HEK293 (cell line): ENCODE data around the gene BTRC.
A peak's percentile ranks its signal among the peaks of the same experiment; 100 is the strongest.

ENCODE experiments used
- AEBP2 ChIP-seq: fragments of 450-650 bp; formaldehyde crosslinking; IDR thresholded peaks from 2 replicates; pipeline ENCODE4 v1.5.1; 2016; ENCODE audit warnings: missing biosample characterization, missing genetic modification characterization, borderline replicate concordance
- KLF10 ChIP-seq: fragments of 450-650 bp; IDR thresholded peaks from 2 replicates; pipeline ENCODE4 v1.5.1; 2018; ENCODE audit warnings: missing biosample characterization, mild to moderate bottlenecking, missing genetic modification characterization
- KLF7 ChIP-seq: fragments of 450-650 bp; formaldehyde crosslinking; IDR thresholded peaks from 2 replicates; pipeline ENCODE4 v1.5.1; 2016; ENCODE audit warnings: missing biosample characterization, missing genetic modification characterization, borderline replicate concordance
- MYNN ChIP-seq: fragments of 450-650 bp; formaldehyde crosslinking; IDR thresholded peaks from 2 replicates; pipeline ENCODE4 v1.5.1; 2016; ENCODE audit warnings: missing biosample characterization, missing genetic modification characterization, borderline replicate concordance
- PRDM10 ChIP-seq: fragments of 450-650 bp; formaldehyde crosslinking; IDR thresholded peaks from 2 replicates; pipeline ENCODE4 v1.5.1; 2016; ENCODE audit warnings: missing biosample characterization, missing genetic modification characterization
- ZBTB6 ChIP-seq: fragments of 450-650 bp; formaldehyde crosslinking; IDR thresholded peaks from 2 replicates; pipeline ENCODE4 v1.5.1; 2017; ENCODE audit warnings: missing biosample characterization, missing genetic modification characterization
- ZNF174 ChIP-seq: fragments of 450-650 bp; formaldehyde crosslinking; IDR thresholded peaks from 2 replicates; pipeline ENCODE4 v1.5.0; 2017; ENCODE audit warnings: missing biosample characterization, mild to moderate bottlenecking, missing genetic modification characterization
- ZNF24 ChIP-seq: fragments of 450-650 bp; formaldehyde crosslinking; IDR thresholded peaks from 2 replicates; pipeline ENCODE4 v1.5.1; 2016; ENCODE audit warnings: missing biosample characterization, missing genetic modification characterization
- ZNF292 ChIP-seq: fragments of 450-650 bp; formaldehyde crosslinking; IDR thresholded peaks from 2 replicates; pipeline ENCODE4 v1.5.1; 2016; ENCODE audit warnings: low read depth, missing biosample characterization, missing genetic modification characterization, borderline replicate concordance
- ZNF362 ChIP-seq: fragments of 450-650 bp; formaldehyde crosslinking; IDR thresholded peaks from 2 replicates; pipeline ENCODE4 v1.5.1; 2016; ENCODE audit warnings: missing biosample characterization, missing genetic modification characterization
- ZNF366 ChIP-seq: fragments of 450-650 bp; formaldehyde crosslinking; conservative IDR thresholded peaks from 2 replicates; pipeline ENCODE4 v1.5.1; 2016; ENCODE audit warnings: missing biosample characterization, missing genetic modification characterization
- ZNF701 ChIP-seq: fragments of 450-650 bp; formaldehyde crosslinking; IDR thresholded peaks from 2 replicates; pipeline ENCODE4 v1.5.1; 2016; ENCODE audit warnings: missing biosample characterization, missing genetic modification characterization
- TF ChIP-seq, protein P1 (sequence below): fragments of 450-650 bp; formaldehyde crosslinking; IDR thresholded peaks from 2 replicates; pipeline ENCODE4 v1.5.1; 2017; ENCODE audit warnings: missing biosample characterization, missing genetic modification characterization
- TF ChIP-seq, protein P2 (sequence below): fragments of 450-650 bp; formaldehyde crosslinking; IDR thresholded peaks from 2 replicates; pipeline ENCODE4 v1.5.1; 2017; ENCODE audit warnings: missing biosample characterization, mild to moderate bottlenecking, missing genetic modification characterization, moderate library complexity
- TF ChIP-seq, protein P3 (sequence below): fragments of 450-650 bp; formaldehyde crosslinking; IDR thresholded peaks from 2 replicates; pipeline ENCODE4 v1.5.1; 2017; ENCODE audit warnings: missing biosample characterization, missing genetic modification characterization

The BTRC gene

GRCh38 chr10:101545898-101546297 is 191.9 kb downstream of the BTRC start (continued):
- TF ChIP-seq PRDM10 (peak; percentile 25; the same call in 1 of the 2 replicates), ZNF701 (tag by site-specific recombination) (no peak), MYNN (no peak), KLF10 (peak; percentile 32; the same call in 1 of the 2 replicates), ZNF366 (tag by site-specific recombination) (peak; percentile 44; the same call in 1 of the 2 replicates), ZNF174 (tag by site-specific recombination) (no peak), ZNF24 (tag by site-specific recombination) (no peak), AEBP2 (tag by site-specific recombination) (no peak), ZNF362 (tag by site-specific recombination) (no peak), ZBTB6 (tag by site-specific recombination) (no peak), KLF7 (tag by site-specific recombination) (no peak), ZNF292 (tag by site-specific recombination) (no peak)
- TF ChIP-seq, protein P1, sequence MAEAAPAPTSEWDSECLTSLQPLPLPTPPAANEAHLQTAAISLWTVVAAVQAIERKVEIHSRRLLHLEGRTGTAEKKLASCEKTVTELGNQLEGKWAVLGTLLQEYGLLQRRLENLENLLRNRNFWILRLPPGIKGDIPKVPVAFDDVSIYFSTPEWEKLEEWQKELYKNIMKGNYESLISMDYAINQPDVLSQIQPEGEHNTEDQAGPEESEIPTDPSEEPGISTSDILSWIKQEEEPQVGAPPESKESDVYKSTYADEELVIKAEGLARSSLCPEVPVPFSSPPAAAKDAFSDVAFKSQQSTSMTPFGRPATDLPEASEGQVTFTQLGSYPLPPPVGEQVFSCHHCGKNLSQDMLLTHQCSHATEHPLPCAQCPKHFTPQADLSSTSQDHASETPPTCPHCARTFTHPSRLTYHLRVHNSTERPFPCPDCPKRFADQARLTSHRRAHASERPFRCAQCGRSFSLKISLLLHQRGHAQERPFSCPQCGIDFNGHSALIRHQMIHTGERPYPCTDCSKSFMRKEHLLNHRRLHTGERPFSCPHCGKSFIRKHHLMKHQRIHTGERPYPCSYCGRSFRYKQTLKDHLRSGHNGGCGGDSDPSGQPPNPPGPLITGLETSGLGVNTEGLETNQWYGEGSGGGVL (tag by site-specific recombination): no peak
- TF ChIP-seq, protein P2, sequence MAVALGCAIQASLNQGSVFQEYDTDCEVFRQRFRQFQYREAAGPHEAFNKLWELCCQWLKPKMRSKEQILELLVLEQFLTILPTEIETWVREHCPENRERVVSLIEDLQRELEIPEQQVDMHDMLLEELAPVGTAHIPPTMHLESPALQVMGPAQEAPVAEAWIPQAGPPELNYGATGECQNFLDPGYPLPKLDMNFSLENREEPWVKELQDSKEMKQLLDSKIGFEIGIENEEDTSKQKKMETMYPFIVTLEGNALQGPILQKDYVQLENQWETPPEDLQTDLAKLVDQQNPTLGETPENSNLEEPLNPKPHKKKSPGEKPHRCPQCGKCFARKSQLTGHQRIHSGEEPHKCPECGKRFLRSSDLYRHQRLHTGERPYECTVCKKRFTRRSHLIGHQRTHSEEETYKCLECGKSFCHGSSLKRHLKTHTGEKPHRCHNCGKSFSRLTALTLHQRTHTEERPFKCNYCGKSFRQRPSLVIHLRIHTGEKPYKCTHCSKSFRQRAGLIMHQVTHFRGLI: no peak
- TF ChIP-seq, protein P3, sequence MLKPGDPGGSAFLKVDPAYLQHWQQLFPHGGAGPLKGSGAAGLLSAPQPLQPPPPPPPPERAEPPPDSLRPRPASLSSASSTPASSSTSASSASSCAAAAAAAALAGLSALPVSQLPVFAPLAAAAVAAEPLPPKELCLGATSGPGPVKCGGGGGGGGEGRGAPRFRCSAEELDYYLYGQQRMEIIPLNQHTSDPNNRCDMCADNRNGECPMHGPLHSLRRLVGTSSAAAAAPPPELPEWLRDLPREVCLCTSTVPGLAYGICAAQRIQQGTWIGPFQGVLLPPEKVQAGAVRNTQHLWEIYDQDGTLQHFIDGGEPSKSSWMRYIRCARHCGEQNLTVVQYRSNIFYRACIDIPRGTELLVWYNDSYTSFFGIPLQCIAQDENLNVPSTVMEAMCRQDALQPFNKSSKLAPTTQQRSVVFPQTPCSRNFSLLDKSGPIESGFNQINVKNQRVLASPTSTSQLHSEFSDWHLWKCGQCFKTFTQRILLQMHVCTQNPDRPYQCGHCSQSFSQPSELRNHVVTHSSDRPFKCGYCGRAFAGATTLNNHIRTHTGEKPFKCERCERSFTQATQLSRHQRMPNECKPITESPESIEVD (tag by site-specific recombination): peak; percentile 67
